Endodermal cell (in vitro differentiated cells): Measurements from ENCODE around the gene VPS26C. TPM values are rescaled to one million over a fixed set of nuclear protein-coding genes. Genes with fewer than 3 reads are reported as not detected.
"Not testable (repeated sequence)": the region's sequence is repeated elsewhere in the genome, so short reads cannot be mapped to it uniquely, and the experiment has no call there.

ENCODE experiments used
- DNase-seq: peaks from one replicate; pipeline ENCODE4 v3.0.0-alpha.2; 2017
- H3K27ac ChIP-seq: 2 replicates; pipeline ENCODE4 v1.5.1; 2013; ENCODE audit warnings: mild to moderate bottlenecking, low read depth, low read length, moderate library complexity
- H3K27me3 ChIP-seq: 2 replicates; pipeline ENCODE4 v1.6.1; 2013; ENCODE audit warnings: mild to moderate bottlenecking, low read length, moderate library complexity; ENCODE audit not compliant: insufficient read depth, control insufficient read depth, poor library complexity, severe bottlenecking
- H3K36me3 ChIP-seq: 2 replicates; pipeline ENCODE4 v1.7.0; 2013; ENCODE audit warnings: mild to moderate bottlenecking, low read length, moderate library complexity; ENCODE audit not compliant: control insufficient read depth, insufficient read depth
- H3K4me1 ChIP-seq: one replicate; pipeline ENCODE4 v1.7.0; 2013; ENCODE audit warnings: low read length; ENCODE audit not compliant: control insufficient read depth, insufficient read depth
- H3K4me3 ChIP-seq: 2 replicates; pipeline ENCODE4 v1.5.1; 2013; ENCODE audit warnings: mild to moderate bottlenecking, low read length, moderate library complexity
- H3K9ac ChIP-seq: 2 replicates; pipeline ENCODE4 v1.6.1; 2013; ENCODE audit warnings: mild to moderate bottlenecking, low read length, moderate library complexity; ENCODE audit not compliant: poor library complexity, severe bottlenecking; ENCODE audit errors: extremely low read depth
- H3K9me3 ChIP-seq: 2 replicates; pipeline ENCODE4 v1.6.1; 2013; ENCODE audit warnings: mild to moderate bottlenecking, low read length, moderate library complexity; ENCODE audit not compliant: control insufficient read depth
- H3K27ac Mint-ChIP-seq: 2 replicates; pipeline ENCODE4 v1.8.0; 2020; ENCODE audit warnings: mixed read lengths
- H3K27me3 Mint-ChIP-seq: 2 replicates; pipeline ENCODE4 v1.8.0; 2021; ENCODE audit warnings: mild to moderate bottlenecking, mixed read lengths; ENCODE audit not compliant: insufficient read depth
- H3K36me3 Mint-ChIP-seq: 2 replicates; pipeline ENCODE4 v1.8.0; 2020; ENCODE audit warnings: low read depth, mixed read lengths
- H3K4me1 Mint-ChIP-seq: 2 replicates; pipeline ENCODE4 v1.8.0; 2020; ENCODE audit warnings: mixed read lengths
- H3K4me3 Mint-ChIP-seq: 2 replicates; pipeline ENCODE4 v1.8.0; 2020; ENCODE audit warnings: mild to moderate bottlenecking, moderate library complexity, mixed read lengths
- H3K9me3 Mint-ChIP-seq: 2 replicates; pipeline ENCODE4 v1.8.0; 2020; ENCODE audit warnings: mild to moderate bottlenecking, mixed read lengths
- WGBS, 2 experiments: methylation state at CpG; one replicate each; pipeline versions ENCODE4 v1.1.5 to v1.1.7; 2013; ENCODE audit warnings: missing lambda C conversion rate in 2 of 2, mixed read lengths in 1 of 2; ENCODE audit not compliant: insufficient coverage in 1 of 2, insufficient read length in 1 of 2; 5-methylcytosine and 5-hydroxymethylcytosine counted together
- total RNA-seq, 2 donors: library from RNA; stranded (reverse); fragmentation: NEBNext Ultra II Directional in 1 of 2; extraction: Animal tissue kit (Norgen Biotek cat#: 25700) in 1 of 2; gene quantifications; 2 replicates in 1 of 2; 3 replicates in 1 of 2; pipeline ENCODE4 v1.2.1, GENCODE V29; 2021
- TF ChIP-seq, protein P1 (sequence below): fragments of 200-600 bp; sonication (generic); conservative IDR thresholded peaks from 2 replicates; pipeline ENCODE4 v1.5.0; 2021; ENCODE audit warnings: antibody characterized with exemption, mild to moderate bottlenecking

VPS26C gene
- total RNA-seq, 2 donors from 2014 or later: 37.1 to 61.0 TPM

DNA sequence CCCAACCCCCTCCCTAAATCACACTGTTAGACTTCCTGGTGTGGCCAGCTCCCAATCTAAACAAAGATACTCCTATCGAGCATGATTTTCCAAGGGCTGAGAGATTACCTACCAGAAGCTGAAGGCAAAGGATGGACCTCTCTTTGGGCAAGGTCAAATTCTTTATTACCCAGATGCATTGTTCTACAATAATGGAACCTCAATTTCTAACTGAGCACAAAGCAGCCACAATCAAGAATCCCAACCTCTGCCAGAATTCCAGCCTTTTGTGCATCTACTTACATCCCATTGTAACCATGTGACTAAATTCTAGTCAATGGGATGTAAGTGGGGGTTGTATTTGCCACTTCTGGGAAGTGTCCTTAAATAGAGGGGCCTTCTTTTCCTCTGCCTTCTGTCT lies 24.9 kb upstream of the VPS26C start:
- TF ChIP-seq, protein P1, sequence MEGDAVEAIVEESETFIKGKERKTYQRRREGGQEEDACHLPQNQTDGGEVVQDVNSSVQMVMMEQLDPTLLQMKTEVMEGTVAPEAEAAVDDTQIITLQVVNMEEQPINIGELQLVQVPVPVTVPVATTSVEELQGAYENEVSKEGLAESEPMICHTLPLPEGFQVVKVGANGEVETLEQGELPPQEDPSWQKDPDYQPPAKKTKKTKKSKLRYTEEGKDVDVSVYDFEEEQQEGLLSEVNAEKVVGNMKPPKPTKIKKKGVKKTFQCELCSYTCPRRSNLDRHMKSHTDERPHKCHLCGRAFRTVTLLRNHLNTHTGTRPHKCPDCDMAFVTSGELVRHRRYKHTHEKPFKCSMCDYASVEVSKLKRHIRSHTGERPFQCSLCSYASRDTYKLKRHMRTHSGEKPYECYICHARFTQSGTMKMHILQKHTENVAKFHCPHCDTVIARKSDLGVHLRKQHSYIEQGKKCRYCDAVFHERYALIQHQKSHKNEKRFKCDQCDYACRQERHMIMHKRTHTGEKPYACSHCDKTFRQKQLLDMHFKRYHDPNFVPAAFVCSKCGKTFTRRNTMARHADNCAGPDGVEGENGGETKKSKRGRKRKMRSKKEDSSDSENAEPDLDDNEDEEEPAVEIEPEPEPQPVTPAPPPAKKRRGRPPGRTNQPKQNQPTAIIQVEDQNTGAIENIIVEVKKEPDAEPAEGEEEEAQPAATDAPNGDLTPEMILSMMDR: no peak
- Histone ChIP-seq H3K9ac (no peak overlapping the region), H3K4me1 (no peaks in the 10 kb centered on the region), H3K27me3 (no peaks in the 10 kb centered on the region), H3K4me3 (no peak overlapping the region), H3K9me3 (no peaks in the 10 kb centered on the region), H3K36me3 (no peaks in the 10 kb centered on the region), H3K27ac (no peak overlapping the region)
- Mint-ChIP-seq H3K4me1 (no peaks in the 10 kb centered on the region), H3K27ac (no peak overlapping the region), H3K36me3 (no peaks in the 10 kb centered on the region), H3K27me3 (no peaks in the 10 kb centered on the region), H3K4me3 (no peak overlapping the region), H3K9me3 (no peaks in the 10 kb centered on the region)
- DNase-seq: no peak
- WGBS, 2 experiments: 78 to 80% methylated on average over 1 of the region's 1 CpG

DNA sequence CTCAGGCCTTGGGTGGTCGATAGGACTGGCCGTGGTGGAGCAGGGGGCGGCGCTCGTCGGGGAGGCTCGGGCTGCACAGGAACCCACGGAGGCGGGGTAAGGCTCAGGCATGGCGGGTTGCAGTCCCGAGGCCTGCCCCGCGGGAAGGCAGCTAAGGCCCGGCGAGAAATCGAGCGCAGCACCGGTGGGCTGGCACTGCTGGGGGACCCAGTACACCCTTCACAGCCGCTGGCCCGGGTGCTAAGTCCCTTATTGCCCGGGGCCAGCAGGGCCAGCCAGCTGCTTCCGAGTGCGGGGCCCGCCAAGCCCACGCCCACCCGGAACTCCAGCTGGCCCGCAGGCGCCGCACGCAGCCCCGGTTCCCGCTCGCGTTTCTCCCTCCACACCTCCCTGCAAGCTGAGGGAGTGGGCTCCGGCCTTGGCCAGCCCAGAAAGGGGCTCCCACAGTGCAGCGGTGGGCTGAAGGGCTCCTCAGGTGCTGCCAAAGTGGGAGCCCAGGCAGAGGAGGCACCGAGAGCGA lies 16.1 kb upstream of the VPS26C start:
- peaks cover 22% of the 10 kb centered on the region for H3K27me3 Mint-ChIP-seq
- 87 to 96% methylated on average over 3 to 36 of the region's 38 CpGs for WGBS, 2 experiments
- not testable (repeated sequence) for H3K9me3 Mint-ChIP-seq

DNA sequence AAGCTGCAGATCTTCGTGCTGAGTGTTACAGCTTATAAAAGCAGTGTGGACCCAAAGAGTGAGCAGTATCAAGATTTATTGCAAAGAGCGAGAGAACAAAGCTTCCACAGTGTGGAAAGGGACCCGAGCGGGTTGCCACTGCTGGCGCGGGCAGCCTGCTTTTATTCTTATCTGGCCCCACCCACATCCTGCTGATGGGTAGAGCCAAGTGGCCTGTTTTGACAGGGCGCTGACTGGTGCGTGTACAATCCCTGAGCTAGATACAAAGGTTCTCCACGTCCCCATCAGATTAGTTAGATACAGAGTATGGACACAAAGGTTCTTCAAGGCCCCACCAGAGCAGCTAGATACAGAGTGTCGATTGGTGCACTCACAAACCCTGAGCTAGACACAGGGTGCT lies 15.5 kb upstream of the VPS26C start:
- not testable (repeated sequence) for H3K27ac Mint-ChIP-seq, H3K9me3 ChIP-seq, H3K9me3 Mint-ChIP-seq, H3K36me3 ChIP-seq, H3K27me3 ChIP-seq, H3K36me3 Mint-ChIP-seq, H3K4me1 Mint-ChIP-seq, H3K4me1 ChIP-seq, H3K27ac ChIP-seq, DNase-seq, H3K9ac ChIP-seq, H3K4me3 ChIP-seq
- Mint-ChIP-seq H3K27me3 (peaks cover 22% of the 10 kb centered on the region), H3K4me3 (peak overlapping the region; percentile 8)
- 95 to 98% methylated on average over 8 to 9 of the region's 10 CpGs for WGBS, 2 experiments

More for the DNA sequence above, 16.1 kb upstream of the VPS26C start:
- DNase-seq, H3K36me3 ChIP-seq, H3K4me1 ChIP-seq, H3K4me1 Mint-ChIP-seq, H3K27ac Mint-ChIP-seq, H3K27ac ChIP-seq, H3K9ac ChIP-seq, H3K4me3 ChIP-seq, H3K27me3 ChIP-seq, H3K36me3 Mint-ChIP-seq, H3K4me3 Mint-ChIP-seq, H3K9me3 ChIP-seq: not testable (repeated sequence)

DNA sequence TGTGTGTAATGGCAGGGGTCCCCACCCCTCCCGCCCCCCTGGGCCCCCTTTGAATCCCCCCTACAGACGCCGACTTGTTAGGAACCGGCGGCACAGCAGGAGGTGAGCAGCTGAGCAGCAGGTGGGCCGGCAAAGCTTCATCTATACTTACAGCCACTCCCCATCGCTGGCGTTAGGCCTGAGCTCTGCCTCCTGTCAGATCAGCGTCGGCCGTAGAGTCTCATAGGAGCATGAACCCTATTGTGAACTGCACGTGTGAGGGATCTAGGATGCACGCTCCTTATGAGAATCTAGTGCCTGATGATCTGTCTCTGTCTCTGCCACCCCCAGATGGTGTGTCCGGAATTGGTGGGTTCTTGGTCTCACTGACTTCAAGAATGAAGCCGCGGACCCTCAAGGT lies 14.9 kb upstream of the VPS26C start:
- Mint-ChIP-seq H3K9me3 (peaks cover 6% of the 10 kb centered on the region), H3K4me1 (peaks cover 10% of the 10 kb centered on the region), H3K36me3 (no peaks in the 10 kb centered on the region), H3K4me3 (peak overlapping the region; percentile 8), H3K27me3 (peaks cover 22% of the 10 kb centered on the region), H3K27ac (no peak overlapping the region)
- H3K27me3 ChIP-seq: no peaks in the 10 kb centered on the region
- DNase-seq: peak; percentile 60
- no peaks in the 10 kb centered on the region for H3K9me3 ChIP-seq
- H3K36me3 ChIP-seq: no peaks in the 10 kb centered on the region
- 39 to 41% methylated on average over 5 to 15 of the region's 16 CpGs for WGBS, 2 experiments
- TF ChIP-seq, protein P1: no peak
- H3K9ac ChIP-seq: no peak overlapping the region
- no peak overlapping the region for H3K4me3 ChIP-seq
- H3K27ac ChIP-seq: no peak overlapping the region
- H3K4me1 ChIP-seq: no peaks in the 10 kb centered on the region
